DOHH2 (cell line): Measurements from ENCODE around the gene BET1.

Experiments used
- H3F3A ChIP-seq: fragments of 200-600 bp; sonication (generic), shearing (Covaris generic); 2 replicates; pipeline ENCODE4 v1.6.0; 2016; ENCODE audit warnings: antibody characterized with exemption, mild to moderate bottlenecking; ENCODE audit not compliant: control insufficient read depth, insufficient read depth
- H3K27ac ChIP-seq: fragments of 200-600 bp; sonication (generic); 2 replicates; pipeline ENCODE4 v1.5.1; 2014; ENCODE audit warnings: low read depth, mild to moderate bottlenecking, low read length, moderate library complexity
- H3K27me3 ChIP-seq: fragments of 200-600 bp; sonication (generic); 2 replicates; pipeline ENCODE4 v1.6.1; 2014; ENCODE audit warnings: mild to moderate bottlenecking, low read length, mixed read lengths; ENCODE audit not compliant: control insufficient read depth
- H3K36me3 ChIP-seq: fragments of 200-600 bp; sonication (generic); 2 replicates; pipeline ENCODE4 v1.6.1; 2014; ENCODE audit warnings: mild to moderate bottlenecking, low read length, moderate library complexity, mixed read lengths; ENCODE audit not compliant: control insufficient read depth
- H3K4me1 ChIP-seq: fragments of 200-600 bp; sonication (generic); 2 replicates; pipeline ENCODE4 v1.6.1; 2014; ENCODE audit warnings: mild to moderate bottlenecking, low read length, mixed read lengths; ENCODE audit not compliant: control insufficient read depth
- H3K4me2 ChIP-seq: fragments of 200-600 bp; sonication (generic); 2 replicates; pipeline ENCODE4 v1.6.0; 2014; ENCODE audit warnings: mild to moderate bottlenecking, low read length, moderate library complexity
- H3K4me3 ChIP-seq: fragments of 200-600 bp; sonication (generic); 2 replicates; pipeline ENCODE4 v1.5.1; 2014; ENCODE audit warnings: mild to moderate bottlenecking, low read length, mixed read lengths
- H3K79me2 ChIP-seq: fragments of 200-600 bp; sonication (generic); 2 replicates; pipeline ENCODE4 v1.6.1; 2014; ENCODE audit warnings: mild to moderate bottlenecking, low read length, mixed read lengths; ENCODE audit not compliant: control insufficient read depth
- H3K9me2 ChIP-seq: fragments of 200-600 bp; sonication (generic); replicated peaks from 2 replicates; pipeline ENCODE4 v1.6.1; 2014; ENCODE audit warnings: mild to moderate bottlenecking, low read length, mixed read lengths; ENCODE audit not compliant: control insufficient read depth
- H3K9me3 ChIP-seq: fragments of 200-600 bp; sonication (generic); 2 replicates; pipeline ENCODE4 v1.6.1; 2014; ENCODE audit warnings: antibody characterized with exemption, low read length, mixed read lengths; ENCODE audit not compliant: control insufficient read depth, insufficient read depth
- H4K20me1 ChIP-seq: fragments of 200-600 bp; sonication (generic); 2 replicates; pipeline ENCODE4 v1.6.0; 2014; ENCODE audit warnings: low read depth, mild to moderate bottlenecking, antibody characterized with exemption, low read length, moderate library complexity; ENCODE audit not compliant: control insufficient read depth, insufficient read depth
- CTCF ChIP-seq: fragments of 200-600 bp; sonication (generic); IDR thresholded peaks from one replicate; pipeline ENCODE4 v1.5.1; 2014; ENCODE audit warnings: antibody characterized with exemption, mild to moderate bottlenecking, low read depth, low read length; ENCODE audit not compliant: poor library complexity, severe bottlenecking
- EZH2phosphoT487 ChIP-seq: fragments of 200-600 bp; sonication (generic); IDR thresholded peaks from 2 replicates; pipeline ENCODE4 v1.6.1; 2017; ENCODE audit warnings: borderline replicate concordance, mild to moderate bottlenecking, antibody characterized with exemption, low read length, moderate library complexity, mixed read lengths

BET1 gene

GRCh38 chr7:94003446-94004023, 620 bp downstream of the BET1 start:
- Histone ChIP-seq H3K27me3 (no peaks in the 10 kb centered on the region), H3K4me3 (peak overlapping the region; percentile 83), H3K4me2 (peak overlapping the region; percentile 87), H3F3A (peaks cover 4% of the 10 kb centered on the region; the same call in 1 of the 2 replicates), H3K27ac (peak overlapping the region; percentile 33; the same call in 1 of the 2 replicates), H3K79me2 (peaks cover 50% of the 10 kb centered on the region), H3K4me1 (peaks cover 56% of the 10 kb centered on the region), H3K9me2 (no peaks in the 10 kb centered on the region), H3K9me3 (no peaks in the 10 kb centered on the region), H4K20me1 (no peaks in the 10 kb centered on the region), H3K36me3 (peaks cover 29% of the 10 kb centered on the region)
- TF ChIP-seq EZH2phosphoT487 = no peak
- TF ChIP-seq CTCF = no peak

GRCh38 chr7:94001396-94001795, 2.8 kb downstream of the BET1 start:
- Histone ChIP-seq H3K4me2 (peak overlapping the region; percentile 17; the same call in 1 of the 2 replicates), H3K4me3 (no peak overlapping the region), H3K36me3 (peaks cover 43% of the 10 kb centered on the region), H3K4me1 (peaks cover 56% of the 10 kb centered on the region), H3K79me2 (peaks cover 50% of the 10 kb centered on the region), H3K9me2 (no peaks in the 10 kb centered on the region), H3K9me3 (no peaks in the 10 kb centered on the region), H4K20me1 (no peaks in the 10 kb centered on the region), H3F3A (peaks cover 4% of the 10 kb centered on the region; the same call in 1 of the 2 replicates), H3K27me3 (no peaks in the 10 kb centered on the region), H3K27ac (no peak overlapping the region)
- TF ChIP-seq EZH2phosphoT487 (no peak), CTCF (no peak)

GRCh38 chr7:93997868-93998267, 6.3 kb downstream of the BET1 start:
- Histone ChIP-seq H3F3A (peaks cover 4% of the 10 kb centered on the region; the same call in 1 of the 2 replicates), H3K36me3 (peaks cover 65% of the 10 kb centered on the region), H3K4me3 (no peak overlapping the region), H3K4me1 (peaks cover 33% of the 10 kb centered on the region), H3K4me2 (no peak overlapping the region), H3K79me2 (peaks cover 37% of the 10 kb centered on the region), H3K9me2 (no peaks in the 10 kb centered on the region), H3K27ac (no peak overlapping the region), H3K9me3 (no peaks in the 10 kb centered on the region), H3K27me3 (no peaks in the 10 kb centered on the region), H4K20me1 (no peaks in the 10 kb centered on the region)
- TF ChIP-seq CTCF = no peak
- TF ChIP-seq EZH2phosphoT487 = no peak
